ENCODE data around the gene GAB1. TPM values are rescaled to one million over a fixed set of nuclear protein-coding genes. Genes with fewer than 3 reads are reported as not detected.

GAB1 gene
- total and polyA plus RNA-seq, 2 of the 13 experiments (the other 11 are each of a cell fraction or from before 2014, with no cell fraction given): 8.7 to 14.7 TPM

DNA sequence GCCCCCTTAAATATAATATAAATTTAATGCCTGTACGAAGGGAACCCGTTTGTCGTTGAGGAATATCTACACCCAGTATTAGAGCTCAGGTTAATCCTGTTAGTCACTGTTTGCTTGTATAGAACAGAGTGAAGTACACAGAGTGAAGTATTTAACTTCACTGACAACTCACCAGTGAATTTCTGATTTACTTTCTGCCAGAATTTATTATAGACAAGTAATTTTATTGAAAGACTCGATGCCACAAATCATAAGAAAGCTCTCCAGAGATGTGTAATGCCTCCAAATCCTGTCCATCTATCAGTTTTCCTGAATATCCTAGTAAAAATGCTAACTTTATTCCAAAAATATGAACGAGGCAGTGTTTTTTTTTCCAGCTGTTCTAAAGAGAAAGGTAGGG, 1.6 kb downstream of the GAB1 start (continued):
- TF ChIP-seq, protein P1, sequence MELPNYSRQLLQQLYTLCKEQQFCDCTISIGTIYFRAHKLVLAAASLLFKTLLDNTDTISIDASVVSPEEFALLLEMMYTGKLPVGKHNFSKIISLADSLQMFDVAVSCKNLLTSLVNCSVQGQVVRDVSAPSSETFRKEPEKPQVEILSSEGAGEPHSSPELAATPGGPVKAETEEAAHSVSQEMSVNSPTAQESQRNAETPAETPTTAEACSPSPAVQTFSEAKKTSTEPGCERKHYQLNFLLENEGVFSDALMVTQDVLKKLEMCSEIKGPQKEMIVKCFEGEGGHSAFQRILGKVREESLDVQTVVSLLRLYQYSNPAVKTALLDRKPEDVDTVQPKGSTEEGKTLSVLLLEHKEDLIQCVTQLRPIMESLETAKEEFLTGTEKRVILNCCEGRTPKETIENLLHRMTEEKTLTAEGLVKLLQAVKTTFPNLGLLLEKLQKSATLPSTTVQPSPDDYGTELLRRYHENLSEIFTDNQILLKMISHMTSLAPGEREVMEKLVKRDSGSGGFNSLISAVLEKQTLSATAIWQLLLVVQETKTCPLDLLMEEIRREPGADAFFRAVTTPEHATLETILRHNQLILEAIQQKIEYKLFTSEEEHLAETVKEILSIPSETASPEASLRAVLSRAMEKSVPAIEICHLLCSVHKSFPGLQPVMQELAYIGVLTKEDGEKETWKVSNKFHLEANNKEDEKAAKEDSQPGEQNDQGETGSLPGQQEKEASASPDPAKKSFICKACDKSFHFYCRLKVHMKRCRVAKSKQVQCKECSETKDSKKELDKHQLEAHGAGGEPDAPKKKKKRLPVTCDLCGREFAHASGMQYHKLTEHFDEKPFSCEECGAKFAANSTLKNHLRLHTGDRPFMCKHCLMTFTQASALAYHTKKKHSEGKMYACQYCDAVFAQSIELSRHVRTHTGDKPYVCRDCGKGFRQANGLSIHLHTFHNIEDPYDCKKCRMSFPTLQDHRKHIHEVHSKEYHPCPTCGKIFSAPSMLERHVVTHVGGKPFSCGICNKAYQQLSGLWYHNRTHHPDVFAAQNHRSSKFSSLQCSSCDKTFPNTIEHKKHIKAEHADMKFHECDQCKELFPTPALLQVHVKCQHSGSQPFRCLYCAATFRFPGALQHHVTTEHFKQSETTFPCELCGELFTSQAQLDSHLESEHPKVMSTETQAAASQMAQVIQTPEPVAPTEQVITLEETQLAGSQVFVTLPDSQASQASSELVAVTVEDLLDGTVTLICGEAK (IDR thresholded peaks at IDR 0.05): no peak
- TF ChIP-seq, protein P1 (CRISPR knock-in tag; IDR thresholded peaks at IDR 0.05): no peak
- TF ChIP-seq, protein P2, sequence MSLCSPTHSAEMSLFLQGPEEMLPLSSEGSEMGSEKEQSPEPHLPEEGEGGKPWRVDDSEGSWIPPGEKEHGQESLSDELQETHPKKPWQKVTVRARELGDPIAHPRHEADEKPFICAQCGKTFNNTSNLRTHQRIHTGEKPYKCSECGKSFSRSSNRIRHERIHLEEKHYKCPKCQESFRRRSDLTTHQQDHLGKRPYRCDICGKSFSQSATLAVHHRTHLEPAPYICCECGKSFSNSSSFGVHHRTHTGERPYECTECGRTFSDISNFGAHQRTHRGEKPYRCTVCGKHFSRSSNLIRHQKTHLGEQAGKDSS (CRISPR knock-in tag; IDR thresholded peaks at IDR 0.05; ENCODE audit: borderline replicate concordance, low read depth): no peak
- no peak for TF ChIP-seq ATAD3A (CRISPR knock-in tag; IDR thresholded peaks at IDR 0.05)
- no peak for TF ChIP-seq SMAD9 (CRISPR knock-in tag; IDR thresholded peaks at IDR 0.05)
